CD14-positive monocyte (primary cell): ENCODE measurements around the gene SCN5A. TPM values are rescaled to one million over a fixed set of nuclear protein-coding genes. Genes with fewer than 3 reads are reported as not detected.

ENCODE experiments used
- DNase-seq, 3 donors: peaks; one replicate each; pipeline ENCODE4 v3.0.0-alpha.2; 2011 to 2022
- H2AFZ ChIP-seq: 2 replicates; pipeline ENCODE4 v1.6.0; 2012; ENCODE audit warnings: mild to moderate bottlenecking, low read depth, low read length, inconsistent platforms; ENCODE audit not compliant: insufficient read depth, poor library complexity, severe bottlenecking
- H3K27ac ChIP-seq, 2 donors: 1 replicate in 1 of 2; 2 replicates in 1 of 2; pipeline ENCODE4 v1.5.1; 2012 to 2013; ENCODE audit warnings: low read length in 2 of 2, control low read depth in 1 of 2, inconsistent platforms in 1 of 2, low read depth in 1 of 2, mild to moderate bottlenecking in 1 of 2
- H3K27me3 ChIP-seq, 2 donors: one replicate each; pipeline versions ENCODE4 v1.6.0 to v1.6.1; 2011 to 2013; ENCODE audit warnings: low read length in 2 of 2; ENCODE audit not compliant: control insufficient read depth in 2 of 2, insufficient read depth in 2 of 2
- H3K36me3 ChIP-seq, 2 donors: replicated peaks in 1 of 2; 1 replicate in 1 of 2; 2 replicates in 1 of 2; pipeline versions ENCODE4 v1.5.1 to v1.6.1; 2012 to 2013; ENCODE audit warnings: low read length in 2 of 2, control low read depth in 1 of 2, inconsistent platforms in 1 of 2, mild to moderate bottlenecking in 1 of 2; ENCODE audit not compliant: insufficient read depth in 2 of 2, control insufficient read depth in 1 of 2
- H3K4me1 ChIP-seq, 2 donors: 1 replicate in 1 of 2; 2 replicates in 1 of 2; pipeline versions ENCODE4 v1.5.1 to v1.6.1; 2012 to 2013; ENCODE audit warnings: low read length in 2 of 2, control low read depth in 1 of 2, inconsistent platforms in 1 of 2, mild to moderate bottlenecking in 1 of 2, moderate library complexity in 1 of 2; ENCODE audit not compliant: insufficient read depth in 2 of 2, control insufficient read depth in 1 of 2
- H3K4me2 ChIP-seq: replicated peaks from 2 replicates; pipeline ENCODE3; 2012; ENCODE audit warnings: low read length, moderate library complexity, mild to moderate bottlenecking; ENCODE audit not compliant: poor library complexity, severe bottlenecking; ENCODE audit errors: extremely low read depth
- H3K4me3 ChIP-seq, 3 experiments: fragments of 200-600 bp in 1 of 3; sonication (generic) in 1 of 3; replicated peaks in 1 of 3; 1 replicate in 2 of 3; 2 replicates in 1 of 3; pipeline ENCODE4 v1.5.1; 2011 to 2013; ENCODE audit warnings: low read length in 3 of 3, mild to moderate bottlenecking in 3 of 3, control low read depth in 2 of 3, low read depth in 2 of 3, inconsistent platforms in 1 of 3, moderate library complexity in 1 of 3
- H3K79me2 ChIP-seq: 2 replicates; pipeline ENCODE4 v1.6.0; 2012; ENCODE audit warnings: mild to moderate bottlenecking, control low read depth, inconsistent platforms, low read length, moderate library complexity; ENCODE audit not compliant: insufficient read depth
- H3K9ac ChIP-seq: 2 replicates; pipeline ENCODE4 v1.6.0; 2017; ENCODE audit warnings: low read length, mild to moderate bottlenecking; ENCODE audit not compliant: insufficient read depth, poor library complexity, severe bottlenecking
- H3K9me3 ChIP-seq, 2 donors: replicated peaks in 1 of 2; 1 replicate in 1 of 2; 2 replicates in 1 of 2; pipeline versions ENCODE4 v1.5.1 to v1.6.1; 2012 to 2013; ENCODE audit warnings: low read length in 2 of 2, control low read depth in 1 of 2; ENCODE audit not compliant: control insufficient read depth in 1 of 2, insufficient read depth in 1 of 2
- H4K20me1 ChIP-seq: 2 replicates; pipeline ENCODE4 v1.6.0; 2012; ENCODE audit warnings: mild to moderate bottlenecking, low read length, control low read depth, moderate library complexity; ENCODE audit not compliant: insufficient read depth
- H3K27ac Mint-ChIP-seq, 7 donors: one replicate each; pipeline ENCODE4 v1.8.0; 2020; ENCODE audit warnings: mild to moderate bottlenecking in 7 of 7, mixed read lengths in 7 of 7, moderate library complexity in 6 of 7, inconsistent platforms in 2 of 7
- H3K27me3 Mint-ChIP-seq, 3 donors: one replicate each; pipeline ENCODE4 v1.8.0; 2021 to 2022; ENCODE audit warnings: low read depth in 3 of 3, mild to moderate bottlenecking in 3 of 3, mixed read lengths in 3 of 3, moderate library complexity in 3 of 3, inconsistent platforms in 1 of 3
- H3K36me3 Mint-ChIP-seq, 2 donors: one replicate each; pipeline ENCODE4 v1.8.0; 2020; ENCODE audit warnings: mixed read lengths in 2 of 2, inconsistent platforms in 1 of 2, mild to moderate bottlenecking in 1 of 2
- H3K4me1 Mint-ChIP-seq: one replicate; pipeline ENCODE4 v1.8.0; 2020; ENCODE audit warnings: mild to moderate bottlenecking, mixed read lengths
- H3K4me3 Mint-ChIP-seq, 2 donors: one replicate each; pipeline ENCODE4 v1.8.0; 2020; ENCODE audit warnings: mild to moderate bottlenecking in 2 of 2, mixed read lengths in 2 of 2, moderate library complexity in 1 of 2
- H3K9me3 Mint-ChIP-seq, 7 donors: one replicate each; pipeline ENCODE4 v1.8.0; 2020 to 2022; ENCODE audit warnings: mixed read lengths in 7 of 7, mild to moderate bottlenecking in 6 of 7, moderate library complexity in 6 of 7, inconsistent platforms in 2 of 7
- WGBS: methylation state at CpG from one replicate; pipeline ENCODE4 v1.1.5; 2013; ENCODE audit warnings: missing lambda C conversion rate; ENCODE audit not compliant: insufficient coverage; 5-methylcytosine and 5-hydroxymethylcytosine counted together
- intact Hi-C, 2 donors: fragments of 100-400 bp; cut with micrococcal nuclease; formaldehyde crosslinking; loops; one replicate each; pipeline versions ENCODE4 v1.15.0 to v1.15.1; 2023
- polyA plus RNA-seq, 3 donors: library from polyadenylated mRNA; depleted of rRNA in 1 of 3; unstranded in 2 of 3; stranded (reverse) in 1 of 3; fragments of 300-500 nt in 2 of 3; fragments of >200 nt in 1 of 3; fragmentation: Illumina TruSeq in 2 of 3; gene quantifications; 1 replicate in 2 of 3; 2 replicates in 1 of 3; pipeline ENCODE4 v1.2.3, GENCODE V29; 2012 to 2021
- TF ChIP-seq, protein P1 (sequence below): fragments of 200-600 bp; IDR thresholded peaks from one replicate; pipeline ENCODE4 v1.8.0; 2022; ENCODE audit warnings: antibody characterized with exemption, mild to moderate bottlenecking

SCN5A gene
- polyA plus RNA-seq, 3 donors = not detected

DNA sequence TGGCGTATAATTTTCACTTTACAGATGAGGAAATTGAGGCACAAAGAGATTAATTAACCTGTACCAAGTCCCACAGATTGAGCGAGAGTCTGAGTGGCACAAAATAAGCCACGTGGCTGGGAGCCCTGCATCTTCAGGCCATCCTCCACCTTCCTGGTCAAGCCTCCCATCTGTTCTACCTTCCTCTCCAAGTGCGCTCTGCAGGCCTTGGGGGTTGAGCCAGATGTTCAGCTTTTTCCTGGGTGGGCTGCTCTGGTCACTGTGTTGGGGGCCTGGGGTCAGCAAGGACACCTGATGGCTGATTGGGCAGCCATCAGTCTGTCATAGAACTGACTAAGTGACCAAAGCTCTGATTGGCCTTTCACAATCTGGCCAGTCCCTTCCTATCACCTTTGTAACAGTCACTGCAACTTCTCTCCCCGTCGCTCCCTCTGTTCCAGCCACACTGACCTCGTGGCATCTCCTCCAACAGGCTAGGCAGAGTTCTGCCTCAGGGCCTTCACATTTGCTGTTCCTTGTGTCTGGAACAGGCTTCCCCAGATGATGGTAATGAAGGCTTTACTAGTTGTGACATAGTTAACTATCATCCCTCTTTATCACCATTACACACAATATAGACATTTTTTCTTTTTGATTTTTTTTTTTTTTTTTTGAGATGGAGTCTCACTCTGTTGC is 46.8 kb downstream of the SCN5A start:
- WGBS = 93% methylated on average over 3 of the region's 7 CpGs
- no peak overlapping the region for H3K4me3 Mint-ChIP-seq
- H3K4me1 Mint-ChIP-seq = no peaks in the 10 kb centered on the region
- DNase-seq = no peak
- H3K36me3 ChIP-seq = no peaks in the 10 kb centered on the region
- no peak overlapping the region for H3K27ac Mint-ChIP-seq
- no peaks in the 10 kb centered on the region for H4K20me1 ChIP-seq
- no peaks in the 10 kb centered on the region for H3K27me3 ChIP-seq
- H3K9me3 ChIP-seq = no peaks in the 10 kb centered on the region
- no peak overlapping the region for H2AFZ ChIP-seq
- no peak overlapping the region for H3K9ac ChIP-seq
- peaks cover 0 to 4% (median 0%) of the 10 kb centered on the region in 7 donors for H3K9me3 Mint-ChIP-seq
- peaks cover 0 to 5% (median 2%) of the 10 kb centered on the region in 3 donors for H3K27me3 Mint-ChIP-seq
- no peak overlapping the region for H3K27ac ChIP-seq
- no peak overlapping the region for H3K4me3 ChIP-seq
- H3K4me1 ChIP-seq = no peaks in the 10 kb centered on the region
- H3K36me3 Mint-ChIP-seq = no peaks in the 10 kb centered on the region
- TF ChIP-seq, protein P1, sequence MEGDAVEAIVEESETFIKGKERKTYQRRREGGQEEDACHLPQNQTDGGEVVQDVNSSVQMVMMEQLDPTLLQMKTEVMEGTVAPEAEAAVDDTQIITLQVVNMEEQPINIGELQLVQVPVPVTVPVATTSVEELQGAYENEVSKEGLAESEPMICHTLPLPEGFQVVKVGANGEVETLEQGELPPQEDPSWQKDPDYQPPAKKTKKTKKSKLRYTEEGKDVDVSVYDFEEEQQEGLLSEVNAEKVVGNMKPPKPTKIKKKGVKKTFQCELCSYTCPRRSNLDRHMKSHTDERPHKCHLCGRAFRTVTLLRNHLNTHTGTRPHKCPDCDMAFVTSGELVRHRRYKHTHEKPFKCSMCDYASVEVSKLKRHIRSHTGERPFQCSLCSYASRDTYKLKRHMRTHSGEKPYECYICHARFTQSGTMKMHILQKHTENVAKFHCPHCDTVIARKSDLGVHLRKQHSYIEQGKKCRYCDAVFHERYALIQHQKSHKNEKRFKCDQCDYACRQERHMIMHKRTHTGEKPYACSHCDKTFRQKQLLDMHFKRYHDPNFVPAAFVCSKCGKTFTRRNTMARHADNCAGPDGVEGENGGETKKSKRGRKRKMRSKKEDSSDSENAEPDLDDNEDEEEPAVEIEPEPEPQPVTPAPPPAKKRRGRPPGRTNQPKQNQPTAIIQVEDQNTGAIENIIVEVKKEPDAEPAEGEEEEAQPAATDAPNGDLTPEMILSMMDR = no peak
- H3K79me2 ChIP-seq = no peaks in the 10 kb centered on the region
- intact Hi-C loops = no loop called here
- H3K4me2 ChIP-seq = no peak overlapping the region

DNA sequence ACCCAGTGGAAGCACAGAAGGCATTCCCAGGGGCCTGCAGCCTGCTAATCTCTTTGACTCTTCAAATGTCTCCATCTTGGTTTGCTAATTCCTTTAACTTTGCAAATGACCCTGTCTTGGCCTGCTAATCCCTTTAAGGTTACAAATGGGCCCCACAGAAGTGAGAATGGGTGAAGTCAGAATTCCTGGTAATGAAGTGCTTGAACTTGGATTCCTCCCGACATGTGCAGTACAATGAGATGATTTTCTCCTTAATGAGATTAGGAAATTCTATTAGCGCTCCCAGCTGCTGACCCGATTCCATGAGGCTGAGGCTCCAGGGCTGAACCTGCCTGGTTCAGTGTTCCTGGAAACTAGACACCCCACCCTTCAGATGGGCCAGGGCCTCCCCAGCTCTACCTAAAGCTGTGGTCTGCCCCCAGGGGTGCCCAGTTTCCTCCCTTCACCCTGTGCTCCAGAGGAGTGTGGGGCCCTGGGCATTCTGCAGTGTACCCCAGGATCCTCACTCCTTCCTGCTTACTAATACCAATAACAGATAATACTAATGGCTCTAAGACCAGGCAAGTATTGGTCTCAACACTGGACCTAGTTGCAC is 47.4 kb downstream of the SCN5A start:
- 100% methylated on average over 2 of the region's 3 CpGs for WGBS
- DNase-seq = no peak
- H3K79me2 ChIP-seq = no peaks in the 10 kb centered on the region
- Mint-ChIP-seq H3K4me3 (no peak overlapping the region), H3K4me1 (no peaks in the 10 kb centered on the region), H3K36me3 (no peaks in the 10 kb centered on the region), H3K9me3 (peaks cover 0 to 4% (median 0%) of the 10 kb centered on the region in 7 donors), H3K27ac (no peak overlapping the region), H3K27me3 (peaks cover 0 to 5% (median 2%) of the 10 kb centered on the region in 3 donors)
- H4K20me1 ChIP-seq = no peaks in the 10 kb centered on the region
- H2AFZ ChIP-seq = no peak overlapping the region
- H3K36me3 ChIP-seq = no peaks in the 10 kb centered on the region
- H3K9ac ChIP-seq = no peak overlapping the region
- TF ChIP-seq, protein P1 = no peak
- no peaks in the 10 kb centered on the region for H3K4me1 ChIP-seq
- intact Hi-C loops = no loop called here
- no peaks in the 10 kb centered on the region for H3K9me3 ChIP-seq
- H3K4me3 ChIP-seq = no peak overlapping the region
- H3K27ac ChIP-seq = no peak overlapping the region
- H3K27me3 ChIP-seq = no peaks in the 10 kb centered on the region
- no peak overlapping the region for H3K4me2 ChIP-seq
